WTC11 (cell line): ENCODE measurements around the gene OR4S1. TPM values are rescaled to one million over a fixed set of nuclear protein-coding genes. Genes with fewer than 3 reads are reported as not detected.

ENCODE experiments used
- ATAC-seq: fragments of 200-7000 bp; cut with Tn5 transposase; 2 replicates; pipeline ENCODE4 v1.10.0; 2021; ENCODE audit warnings: mild to moderate bottlenecking, moderate library complexity
- CTCF ChIA-PET: fragments of 300-600 bp; sonication (Branson Sonifier 250); formaldehyde crosslinking; loops from one replicate; lab custom pipeline; 2021; ENCODE audit warnings: antibody characterized with exemption; lab: Charles Lee
- POLR2A ChIA-PET: fragments of 350-600 bp; sonication (Branson Sonifier 250); formaldehyde crosslinking; loops from one replicate; lab custom pipeline; 2021; ENCODE audit warnings: antibody characterized with exemption; lab: Charles Lee
- DNase-seq: peaks from one replicate; pipeline ENCODE4 v3.0.0; 2021; ENCODE audit warnings: low spot score
- H3K27ac Mint-ChIP-seq: 2 replicates; pipeline ENCODE4 v1.8.0; 2021; ENCODE audit warnings: mixed read lengths
- H3K27me3 Mint-ChIP-seq: 2 replicates; pipeline ENCODE4 v1.8.0; 2021; ENCODE audit warnings: low read depth, mild to moderate bottlenecking, moderate library complexity, mixed read lengths
- H3K36me3 Mint-ChIP-seq: 2 replicates; pipeline ENCODE4 v1.8.0; 2021; ENCODE audit warnings: mixed read lengths
- H3K4me1 Mint-ChIP-seq: 2 replicates; pipeline ENCODE4 v1.8.0; 2022; ENCODE audit warnings: mixed read lengths
- H3K4me3 Mint-ChIP-seq: 2 replicates; pipeline ENCODE4 v1.8.0; 2021; ENCODE audit warnings: mild to moderate bottlenecking, moderate library complexity, mixed read lengths
- H3K9me3 Mint-ChIP-seq: 2 replicates; pipeline ENCODE4 v1.8.0; 2021; ENCODE audit warnings: mixed read lengths
- ATF1 ChIP-seq: sonication (generic); formaldehyde crosslinking; IDR thresholded peaks from 2 replicates; pipeline ENCODE4 v1.8.1; 2023; ENCODE audit warnings: mild to moderate bottlenecking, moderate library complexity, missing genetic modification reagents
- ATF6 ChIP-seq: sonication (generic); formaldehyde crosslinking; IDR thresholded peaks from 2 replicates; pipeline ENCODE4 v1.8.1; 2023; ENCODE audit warnings: mild to moderate bottlenecking, missing genetic modification reagents
- E2F4 ChIP-seq: sonication (generic); formaldehyde crosslinking; IDR thresholded peaks from 2 replicates; pipeline ENCODE4 v1.8.1; 2022; ENCODE audit warnings: low read depth, mild to moderate bottlenecking, moderate library complexity, missing genetic modification reagents, borderline replicate concordance
- E2F5 ChIP-seq: sonication (generic); formaldehyde crosslinking; IDR thresholded peaks from 2 replicates; pipeline ENCODE4 v1.8.1; 2022; ENCODE audit warnings: mild to moderate bottlenecking, moderate library complexity, missing genetic modification reagents
- EMX1 ChIP-seq: fragments of 250-450 bp; sonication (Bioruptor Pico); IDR thresholded peaks from 2 replicates; pipeline ENCODE4 v1.8.0; 2021; ENCODE audit warnings: mild to moderate bottlenecking
- ESRRA ChIP-seq: sonication (generic); formaldehyde crosslinking; IDR thresholded peaks from 2 replicates; pipeline ENCODE4 v1.8.1; 2022; ENCODE audit warnings: mild to moderate bottlenecking, missing genetic modification reagents, borderline replicate concordance
- ETV6 ChIP-seq: sonication (generic); formaldehyde crosslinking; IDR thresholded peaks from 2 replicates; pipeline ENCODE4 v1.8.1; 2022; ENCODE audit warnings: mild to moderate bottlenecking, missing genetic modification reagents
- FOXK1 ChIP-seq: sonication (generic); formaldehyde crosslinking; IDR thresholded peaks from 2 replicates; pipeline ENCODE4 v1.8.0; 2022; ENCODE audit warnings: mild to moderate bottlenecking, moderate library complexity, missing genetic modification reagents
- FOXP4 ChIP-seq: sonication (generic); formaldehyde crosslinking; IDR thresholded peaks from 2 replicates; pipeline ENCODE4 v1.8.0; 2022; ENCODE audit warnings: mild to moderate bottlenecking, missing genetic modification reagents
- HMGA2 ChIP-seq: fragments of 250-450 bp; sonication (Bioruptor Pico); IDR thresholded peaks from 2 replicates; pipeline ENCODE4 v1.4.0; 2021; ENCODE audit warnings: mild to moderate bottlenecking, moderate library complexity
- IRF1 ChIP-seq: sonication (generic); formaldehyde crosslinking; IDR thresholded peaks from 2 replicates; pipeline ENCODE4 v1.8.0; 2023; ENCODE audit warnings: missing genetic modification reagents
- JAZF1 ChIP-seq: fragments of 250-450 bp; sonication (Bioruptor Pico); IDR thresholded peaks from 2 replicates; pipeline ENCODE4 v1.9.0; 2021; ENCODE audit warnings: moderate library complexity, mild to moderate bottlenecking, inconsistent platforms
- MLX ChIP-seq: sonication (generic); formaldehyde crosslinking; IDR thresholded peaks from 2 replicates; pipeline ENCODE4 v1.8.1; 2023; ENCODE audit warnings: mild to moderate bottlenecking, missing genetic modification reagents, moderate library complexity
- MXD4 ChIP-seq: fragments of 250-450 bp; sonication (Bioruptor Pico); IDR thresholded peaks from 2 replicates; pipeline ENCODE4 v1.8.0; 2021; ENCODE audit warnings: mild to moderate bottlenecking, moderate library complexity, borderline replicate concordance
- NR3C1 ChIP-seq: sonication (generic); formaldehyde crosslinking; conservative IDR thresholded peaks from 2 replicates; pipeline ENCODE4 v1.8.1; 2023; ENCODE audit warnings: low read depth, mild to moderate bottlenecking, missing genetic modification reagents
- OVOL2 ChIP-seq: fragments of 250-450 bp; sonication (Bioruptor Pico); IDR thresholded peaks from 2 replicates; pipeline ENCODE4 v1.9.0; 2021; ENCODE audit warnings: mild to moderate bottlenecking, borderline replicate concordance
- PRRX2 ChIP-seq: fragments of 250-450 bp; sonication (Bioruptor Pico); IDR thresholded peaks from 2 replicates; pipeline ENCODE4 v1.8.0; 2021; ENCODE audit warnings: mild to moderate bottlenecking
- SOX15 ChIP-seq: fragments of 250-450 bp; sonication (Bioruptor Pico); IDR thresholded peaks from 2 replicates; pipeline ENCODE4 v1.9.0; 2021; ENCODE audit warnings: mild to moderate bottlenecking
- TCF7 ChIP-seq: sonication (generic); formaldehyde crosslinking; IDR thresholded peaks from 2 replicates; pipeline ENCODE4 v1.8.0; 2022; ENCODE audit warnings: mild to moderate bottlenecking, low read depth, missing genetic modification reagents, moderate library complexity
- TP53 ChIP-seq: sonication (generic); formaldehyde crosslinking; IDR thresholded peaks from 2 replicates; pipeline ENCODE4 v1.8.1; 2023; ENCODE audit warnings: mild to moderate bottlenecking, missing genetic modification reagents
- USF1 ChIP-seq: sonication (generic); formaldehyde crosslinking; IDR thresholded peaks from 2 replicates; pipeline ENCODE4 v1.8.0; 2022; ENCODE audit warnings: mild to moderate bottlenecking, missing genetic modification reagents
- USF2 ChIP-seq: sonication (generic); formaldehyde crosslinking; IDR thresholded peaks from 2 replicates; pipeline ENCODE4 v1.8.1; 2023; ENCODE audit warnings: mild to moderate bottlenecking, missing genetic modification reagents, moderate library complexity
- ZNF121 ChIP-seq: sonication (generic); formaldehyde crosslinking; IDR thresholded peaks from 2 replicates; pipeline ENCODE4 v1.8.0; 2023; ENCODE audit warnings: missing genetic modification reagents
- ZNF416 ChIP-seq: fragments of 250-450 bp; sonication (Bioruptor Pico); IDR thresholded peaks from 2 replicates; pipeline ENCODE4 v1.9.0; 2021; ENCODE audit warnings: mild to moderate bottlenecking, inconsistent platforms
- ZNF423 ChIP-seq: fragments of 250-450 bp; sonication (Bioruptor Pico); IDR thresholded peaks from 2 replicates; pipeline ENCODE4 v2.1.2; 2022; ENCODE audit warnings: mild to moderate bottlenecking, moderate library complexity
- total RNA-seq: library from RNA; stranded (reverse); gene quantifications from 3 replicates; pipeline ENCODE4 v1.2.3, GENCODE V29; 2021

OR4S1 gene
- total RNA-seq, 1 experiment from 2014 or later, result not detected

GRCh38 chr11:48263423-48263911, 42.6 kb upstream of the OR4S1 start, which contains the start of gene OR4X1:
Gene OR4X1 (plus strand): TSS chr11:48263861. CDS start chr11:48263861, 0 bp downstream.
- Mint-ChIP-seq H3K4me3 (no peak within 1 kb of the TSS), H3K27me3 (peaks cover 3% of the 10 kb centered on the region; the same call in 1 of the 2 replicates), H3K27ac (no peak within 1 kb of the TSS), H3K4me1 (no peaks in the 10 kb centered on the region), H3K9me3 (peaks cover 75% of the 10 kb centered on the region), H3K36me3 (peaks cover 55% of the 10 kb centered on the region)
- ATAC-seq, result no peak
- DNase-seq, result no peak
- no peak for TF ChIP-seq TCF7
- TF ChIP-seq FOXP4, result no peak
- TF ChIP-seq EMX1, result no peak
- ChIA-PET POLR2A (no interaction called here), CTCF (no interaction called here)

- H3K27me3 Mint-ChIP-seq, result peaks cover 53% of the 10 kb centered on the region
- H3K36me3 Mint-ChIP-seq, result peaks cover 52% of the 10 kb centered on the region
- TF ChIP-seq HMGA2 (CRISPR knock-in tag), result no peak
- no peak for TF ChIP-seq IRF1 (CRISPR knock-in tag)
- no peak for TF ChIP-seq USF2 (CRISPR knock-in tag)
- TF ChIP-seq SOX15 (CRISPR knock-in tag), result no peak
- no peak for TF ChIP-seq ESRRA
- no peak for TF ChIP-seq ZNF416 (CRISPR knock-in tag)
- TF ChIP-seq PRRX2, result no peak
- TF ChIP-seq TCF7, result no peak
- no peak for TF ChIP-seq MXD4 (CRISPR knock-in tag)
- TF ChIP-seq E2F5, result no peak
- no peak for TF ChIP-seq MLX (CRISPR knock-in tag)
- TF ChIP-seq E2F4 (CRISPR knock-in tag), result no peak
- DNase-seq, result no peak
- ATAC-seq, result no peak
- ChIA-PET CTCF (no interaction called here), POLR2A (no interaction called here)
- no peaks in the 10 kb centered on the region for H3K4me1 Mint-ChIP-seq
- peaks cover 77% of the 10 kb centered on the region for H3K9me3 Mint-ChIP-seq
- no peak overlapping the region for H3K4me3 Mint-ChIP-seq
- H3K27ac Mint-ChIP-seq, result no peak overlapping the region
Observed at GRCh38 chr11:48270621-48271020, 35.4 kb upstream of the OR4S1 start.

- Mint-ChIP-seq H3K27ac (no peak overlapping the region), H3K4me1 (no peaks in the 10 kb centered on the region), H3K36me3 (peaks cover 59% of the 10 kb centered on the region), H3K27me3 (peaks cover 58% of the 10 kb centered on the region), H3K9me3 (peaks cover 83% of the 10 kb centered on the region), H3K4me3 (no peak overlapping the region)
- ChIA-PET POLR2A (no interaction called here), CTCF (no interaction called here)
- no peak for ATAC-seq
- no peak for DNase-seq
- no peak for TF ChIP-seq NR3C1 (CRISPR knock-in tag)
- TF ChIP-seq ATF1, result no peak
- TF ChIP-seq OVOL2 (CRISPR knock-in tag), result no peak
- TF ChIP-seq ZNF121 (CRISPR knock-in tag), result no peak
- no peak for TF ChIP-seq ETV6 (CRISPR knock-in tag)
- no peak for TF ChIP-seq TP53 (CRISPR knock-in tag)
- no peak for TF ChIP-seq MLX (CRISPR knock-in tag)
- TF ChIP-seq FOXK1 (CRISPR knock-in tag), result no peak
- TF ChIP-seq ZNF423 (CRISPR knock-in tag), result no peak
- no peak for TF ChIP-seq JAZF1 (CRISPR knock-in tag)
- no peak for TF ChIP-seq USF1 (CRISPR knock-in tag)
- TF ChIP-seq ATF6 (CRISPR knock-in tag), result no peak
Observed at GRCh38 chr11:48272606-48273005, 33.4 kb upstream of the OR4S1 start.
